Uterus (tissue), 2 donors: ENCODE measurements around the gene AEBP1.

Experiments
- POLR2A ChIP-seq, 2 donors: fragments of 450-650 bp; IDR thresholded peaks; one replicate each; pipeline ENCODE4 v1.6.1; 2016; ENCODE audit warnings: antibody characterized with exemption in 2 of 2, mild to moderate bottlenecking in 1 of 2, moderate library complexity in 1 of 2
- TF ChIP-seq, protein P1 (sequence below), 4 experiments: fragments of 200-600 bp in 2 of 4; fragments of 450-650 bp in 2 of 4; sonication (generic) in 2 of 4; IDR thresholded peaks; one replicate each; pipeline ENCODE4 v1.5.1; 2016 to 2019; ENCODE audit warnings: antibody characterized with exemption in 4 of 4, mild to moderate bottlenecking in 2 of 4, moderate library complexity in 1 of 4

DNA sequence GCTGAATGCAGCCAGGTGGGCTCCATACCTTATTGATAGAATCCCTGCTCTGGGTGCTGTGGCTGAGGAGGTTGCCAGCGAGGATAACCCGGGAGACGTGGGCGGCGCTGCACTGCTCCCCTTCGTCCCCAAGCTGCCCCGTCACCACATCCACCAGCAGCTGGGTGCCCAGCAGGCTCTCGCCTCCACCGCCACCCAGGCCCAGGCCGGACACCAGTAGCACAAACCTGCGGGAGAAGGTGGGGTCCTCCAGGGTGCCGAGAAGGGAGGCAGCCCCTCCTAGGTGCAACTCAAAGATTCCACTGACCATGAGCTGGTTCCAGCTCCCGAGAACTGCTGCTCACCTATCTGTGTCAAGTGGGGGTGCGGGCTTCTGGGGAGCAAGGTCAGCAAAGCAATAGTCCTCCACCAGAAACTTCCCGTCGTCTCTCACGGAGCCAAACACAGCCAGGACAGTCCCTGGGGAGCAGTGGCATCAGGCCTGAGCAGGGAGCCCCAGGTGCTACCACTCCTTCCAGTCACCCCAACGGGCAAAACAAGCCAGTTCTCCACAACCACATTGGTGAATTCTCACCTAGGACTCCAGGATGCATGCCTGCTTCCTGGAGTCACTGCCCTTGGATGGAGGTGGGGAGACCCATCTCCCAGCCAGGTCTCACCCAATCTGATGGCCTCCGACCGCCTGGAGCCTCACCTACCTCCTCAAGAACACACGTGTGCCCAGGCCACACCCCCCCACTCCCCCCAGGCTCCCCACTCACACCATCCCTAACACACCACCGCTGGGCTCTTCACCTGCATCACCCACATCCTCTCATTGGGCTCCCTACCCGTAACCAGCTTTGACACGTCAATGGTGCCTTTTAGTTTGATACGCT, 12.9 kb downstream of the AEBP1 start:
- TF ChIP-seq, protein P1, sequence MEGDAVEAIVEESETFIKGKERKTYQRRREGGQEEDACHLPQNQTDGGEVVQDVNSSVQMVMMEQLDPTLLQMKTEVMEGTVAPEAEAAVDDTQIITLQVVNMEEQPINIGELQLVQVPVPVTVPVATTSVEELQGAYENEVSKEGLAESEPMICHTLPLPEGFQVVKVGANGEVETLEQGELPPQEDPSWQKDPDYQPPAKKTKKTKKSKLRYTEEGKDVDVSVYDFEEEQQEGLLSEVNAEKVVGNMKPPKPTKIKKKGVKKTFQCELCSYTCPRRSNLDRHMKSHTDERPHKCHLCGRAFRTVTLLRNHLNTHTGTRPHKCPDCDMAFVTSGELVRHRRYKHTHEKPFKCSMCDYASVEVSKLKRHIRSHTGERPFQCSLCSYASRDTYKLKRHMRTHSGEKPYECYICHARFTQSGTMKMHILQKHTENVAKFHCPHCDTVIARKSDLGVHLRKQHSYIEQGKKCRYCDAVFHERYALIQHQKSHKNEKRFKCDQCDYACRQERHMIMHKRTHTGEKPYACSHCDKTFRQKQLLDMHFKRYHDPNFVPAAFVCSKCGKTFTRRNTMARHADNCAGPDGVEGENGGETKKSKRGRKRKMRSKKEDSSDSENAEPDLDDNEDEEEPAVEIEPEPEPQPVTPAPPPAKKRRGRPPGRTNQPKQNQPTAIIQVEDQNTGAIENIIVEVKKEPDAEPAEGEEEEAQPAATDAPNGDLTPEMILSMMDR (IDR thresholded peaks at IDR 0.05), result no peak
- no peak for TF ChIP-seq POLR2A (IDR thresholded peaks at IDR 0.05)
